GM18508 (cell line): ENCODE measurements around the gene KAT2A.

Experiments used
- ATAC-seq: cut with Tn5 transposase; IDR thresholded peaks from one replicate; pipeline ENCODE4 v1.9.1; 2021; ENCODE audit warnings: moderate number of reproducible peaks; ENCODE audit not compliant: insufficient read depth, unreplicated experiment

Gene KAT2A

GRCh38 chr17:42135664-42136653, 14.8 kb upstream of the KAT2A start:
- ATAC-seq, result no peak

GRCh38 chr17:42135151-42135550, 14.0 kb upstream of the KAT2A start:
- ATAC-seq, result no peak

GRCh38 chr17:42133461-42134041, 12.4 kb upstream of the KAT2A start:
- no peak for ATAC-seq

DNA sequence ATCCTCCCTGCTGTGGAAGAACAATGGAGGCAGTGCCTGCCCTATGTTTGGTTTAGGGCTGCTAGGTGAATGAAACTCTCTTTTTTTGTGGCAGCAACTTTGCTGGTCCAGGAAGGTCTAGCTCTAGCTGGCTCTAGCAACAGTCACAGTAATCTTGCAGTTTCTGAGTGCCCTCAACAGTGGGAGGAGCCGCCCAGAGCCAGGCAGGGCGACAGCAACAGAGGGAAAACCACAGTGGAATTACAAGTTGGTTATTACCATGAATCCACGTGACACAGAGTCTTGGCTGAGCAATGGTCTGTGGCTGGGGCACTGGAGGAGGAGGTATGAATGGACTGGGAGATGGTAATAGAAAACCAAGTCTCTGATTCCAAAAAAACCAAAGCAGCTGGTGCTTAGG, 11.8 kb upstream of the KAT2A start:
- ATAC-seq, result no peak

DNA sequence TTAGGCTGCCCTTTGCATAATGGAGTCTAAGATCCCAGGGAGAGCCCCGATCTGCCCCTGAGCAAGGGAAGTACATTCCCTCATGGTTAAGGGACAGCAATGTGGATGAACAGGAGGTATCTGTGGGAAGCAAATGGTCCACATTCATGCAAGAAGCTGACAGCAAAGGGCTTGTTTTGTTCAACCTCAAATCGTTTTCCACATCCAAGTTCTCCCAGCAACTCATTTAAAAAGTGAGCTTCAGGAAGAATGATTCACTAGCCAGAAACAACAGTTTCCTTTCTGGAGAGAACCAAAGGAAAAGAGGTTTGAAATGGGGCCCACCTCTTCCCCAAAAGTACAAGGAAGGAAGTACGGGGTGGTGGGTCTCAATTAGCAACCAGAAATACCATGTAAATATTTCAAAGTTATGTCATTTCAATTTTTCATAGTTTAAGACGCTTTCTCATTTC, 10.8 kb upstream of the KAT2A start:
- ATAC-seq, result no peak

- no peak for ATAC-seq
Observed at GRCh38 chr17:42131232-42131631, 10.1 kb upstream of the KAT2A start.

DNA sequence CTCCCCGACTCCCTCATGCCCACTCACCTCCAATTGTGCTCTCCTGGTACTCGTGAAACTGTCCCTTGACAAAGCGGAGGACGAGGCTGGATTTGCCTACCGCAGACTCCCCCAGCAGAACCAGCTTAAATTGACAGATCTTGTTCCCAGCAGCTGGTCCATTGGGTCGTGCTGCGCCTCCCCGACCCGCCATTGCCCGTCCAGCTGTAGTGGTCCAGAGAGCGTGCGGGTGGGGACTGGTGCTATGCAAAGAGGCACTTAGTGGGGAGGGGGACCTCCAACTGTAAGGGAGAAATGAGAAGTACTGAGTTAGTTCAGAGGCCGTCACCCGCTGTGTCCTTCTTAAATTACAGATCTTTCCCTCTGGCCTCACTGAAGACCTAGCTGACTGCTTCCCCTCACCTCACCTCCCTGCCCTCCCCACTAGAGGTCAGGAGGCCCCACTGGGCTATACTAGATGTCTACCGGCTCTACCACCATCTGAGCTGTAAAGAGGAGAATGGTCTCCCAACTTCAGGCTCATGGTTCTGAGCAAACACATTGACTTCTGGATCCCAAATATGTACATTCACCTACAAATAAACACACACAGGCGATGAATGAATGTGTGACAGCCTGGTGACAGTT, 9.3 kb upstream of the KAT2A start:
- ATAC-seq, result no peak

- ATAC-seq, result no peak
Observed at GRCh38 chr17:42129109-42129837, 8.1 kb upstream of the KAT2A start.

DNA sequence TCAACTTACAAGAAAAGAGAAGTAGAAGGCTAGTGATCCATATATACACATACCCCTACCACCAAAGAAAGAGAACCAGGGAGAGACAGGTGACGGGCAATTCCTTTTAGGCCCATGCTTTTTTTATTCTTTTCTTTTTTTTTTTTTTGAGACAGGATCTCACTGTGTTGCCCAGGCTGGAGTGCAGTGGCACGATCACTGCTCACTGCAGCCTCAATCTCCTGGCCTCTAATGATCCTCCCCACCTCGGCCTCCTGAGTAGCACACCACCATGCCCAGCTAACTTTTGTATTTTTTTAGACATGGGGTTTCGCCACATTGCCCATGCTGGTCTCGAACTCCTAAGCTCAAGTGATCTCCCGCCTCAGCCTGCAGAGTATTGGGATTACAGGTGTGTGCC, 6.2 kb upstream of the KAT2A start:
- no peak for ATAC-seq

DNA sequence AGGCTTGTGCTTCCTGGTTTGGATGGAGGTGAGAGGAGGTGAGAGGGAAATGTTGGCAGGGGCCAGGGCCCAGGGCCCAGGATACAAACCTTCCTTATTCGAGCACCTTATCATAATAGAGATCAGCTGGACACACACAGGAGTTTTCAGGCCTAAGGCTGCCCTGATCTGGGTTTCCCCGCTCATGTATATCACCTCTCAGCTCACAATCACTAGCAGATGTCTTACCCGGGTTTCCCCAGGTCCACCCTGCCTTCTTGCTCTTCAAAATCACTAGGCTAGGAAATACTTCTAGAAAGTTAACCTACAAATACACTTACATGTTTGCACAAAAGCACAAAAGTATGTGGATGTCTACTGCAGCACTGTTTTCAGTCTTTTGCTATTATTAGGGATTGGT, 5.7 kb upstream of the KAT2A start:
- no peak for ATAC-seq

DNA sequence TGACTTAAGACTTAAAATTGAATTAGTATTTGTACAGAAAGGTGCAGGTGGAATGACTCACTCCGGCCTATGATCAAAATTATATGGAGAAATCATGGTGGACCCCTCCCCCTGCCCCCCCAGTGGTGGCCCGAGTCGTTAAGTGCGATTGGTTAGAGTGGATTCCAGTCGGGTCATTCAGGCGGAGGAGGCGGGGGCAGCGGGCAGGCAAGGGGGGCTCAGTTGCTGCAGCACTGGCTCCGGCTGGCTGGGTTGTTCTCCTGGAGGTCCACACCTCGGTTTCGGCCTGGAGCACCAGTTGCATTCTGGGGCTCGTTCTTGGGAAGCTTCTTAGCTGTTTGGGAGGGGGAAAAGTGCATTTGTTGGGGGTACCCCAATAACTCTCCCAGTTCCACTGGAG, 4.4 kb upstream of the KAT2A start:
- no peak for ATAC-seq

DNA sequence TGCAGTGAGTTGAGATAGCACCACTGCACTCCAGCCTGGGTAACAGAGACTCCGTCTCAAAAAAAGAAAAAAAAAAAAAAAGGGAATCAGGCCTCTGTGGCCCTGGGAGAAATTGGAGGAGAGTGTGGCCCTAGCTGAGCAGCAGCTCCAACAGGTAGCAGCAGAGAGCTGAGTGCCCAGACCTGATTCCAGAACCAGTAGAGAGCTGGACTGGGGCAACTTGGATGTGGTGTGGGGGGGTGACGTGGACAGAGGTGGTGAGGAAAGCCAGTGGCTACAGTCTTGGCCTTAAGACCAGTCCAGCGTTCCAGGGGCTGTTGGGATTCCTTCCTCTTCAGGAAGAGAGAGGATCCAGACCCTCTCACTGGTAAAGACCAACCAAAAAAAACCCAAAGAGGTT, 3.1 kb upstream of the KAT2A start:
- no peak for ATAC-seq

DNA sequence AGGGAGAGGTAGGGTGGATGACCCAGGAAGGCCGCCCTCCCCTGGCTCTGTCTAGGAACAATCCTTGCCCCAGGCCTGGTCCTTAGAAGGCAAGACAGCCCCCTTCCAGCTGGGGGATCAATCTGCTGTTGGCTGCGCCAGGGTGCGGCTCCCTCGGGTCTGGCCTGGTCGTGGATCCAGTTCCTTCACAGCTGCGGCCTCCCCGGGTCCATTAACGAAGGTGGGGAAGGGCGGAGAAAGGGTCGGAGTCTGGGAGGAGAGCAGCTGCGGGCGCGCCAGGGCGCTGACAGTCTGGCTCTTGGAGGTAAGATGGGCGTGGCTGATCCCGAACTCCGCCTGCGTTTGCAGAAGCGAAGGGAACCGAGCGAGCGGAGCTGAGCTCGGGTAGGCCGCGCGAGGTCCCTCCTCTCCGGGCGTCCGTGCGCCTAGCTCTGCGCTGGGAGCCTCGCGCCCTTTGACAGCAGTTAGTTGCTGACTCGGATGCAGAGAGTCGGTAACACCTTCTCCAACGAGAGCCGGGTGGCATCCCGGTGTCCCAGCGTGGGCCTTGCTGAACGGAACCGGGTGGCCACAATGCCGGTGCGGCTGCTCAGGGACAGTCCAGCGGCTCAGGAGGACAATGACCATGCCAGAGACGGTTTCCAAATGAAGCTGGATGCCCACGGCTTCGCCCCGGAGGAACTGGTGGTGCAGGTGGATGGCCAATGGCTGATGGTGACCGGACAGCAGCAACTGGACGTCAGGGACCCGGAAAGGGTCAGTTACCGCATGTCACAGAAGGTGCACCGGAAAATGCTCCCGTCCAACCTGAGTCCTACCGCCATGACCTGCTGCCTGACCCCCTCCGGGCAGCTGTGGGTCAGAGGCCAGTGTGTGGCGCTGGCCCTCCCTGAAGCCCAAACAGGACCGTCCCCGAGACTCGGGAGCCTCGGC, 1.5 kb upstream of the KAT2A start, which contains the start of gene HSPB9:
Gene HSPB9 (plus strand): TSS at position 434 of the 933 bp plus-strand sequence. CDS start 47 bp downstream, at position 481.
- no peak for ATAC-seq

- no peak for ATAC-seq
Observed at GRCh38 chr17:42120161-42120769, 902 bp downstream of the KAT2A start.

GRCh38 chr17:42119301-42119700, 1.9 kb downstream of the KAT2A start:
- ATAC-seq, result no peak

DNA sequence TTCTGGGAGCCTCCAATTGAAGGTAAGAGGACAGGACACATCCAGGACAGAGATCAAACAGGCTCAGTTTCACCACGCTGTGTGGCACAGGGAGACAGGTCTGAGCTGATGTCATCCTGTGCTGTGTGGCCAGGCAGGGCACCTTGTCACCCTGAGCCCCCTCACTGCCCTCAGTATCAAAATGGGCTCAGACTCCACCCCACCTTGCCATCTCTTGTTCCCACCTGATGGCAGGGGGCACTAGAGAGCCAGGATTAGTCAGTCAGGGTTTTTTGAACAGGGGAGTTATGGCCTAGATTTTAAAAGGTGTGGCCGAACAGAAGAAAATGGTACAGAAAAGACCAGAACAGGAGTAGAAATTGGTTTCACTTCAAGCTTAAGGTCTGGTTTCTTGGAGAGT, 2.6 kb downstream of the KAT2A start:
- no peak for ATAC-seq

DNA sequence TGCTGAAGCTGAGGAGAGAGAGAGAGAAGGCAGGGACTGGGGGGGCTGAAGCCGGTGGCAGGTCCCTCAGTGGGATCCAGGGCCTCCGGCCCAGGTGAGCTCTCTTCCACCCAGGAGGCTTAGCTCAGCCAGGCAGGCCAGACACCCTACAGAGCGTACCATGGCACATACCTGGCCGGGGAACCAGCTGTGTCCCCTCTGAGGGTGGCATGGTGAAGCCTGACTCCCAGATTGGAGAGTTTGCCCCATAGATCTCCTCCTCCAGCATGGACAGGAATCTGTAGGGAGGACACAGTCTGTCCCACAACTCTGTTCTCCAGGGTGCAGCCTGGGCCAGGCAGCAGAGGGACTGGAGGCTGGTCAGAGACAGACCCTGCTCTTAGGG, 3.0 kb downstream of the KAT2A start:
- no peak for ATAC-seq

- no peak for ATAC-seq
Observed at GRCh38 chr17:42117397-42118125, 3.6 kb downstream of the KAT2A start.
